ENCODE measurements around the gene TTF2. TPM values are rescaled to one million over a fixed set of nuclear protein-coding genes. Genes with fewer than 3 reads are reported as not detected.

The TTF2 gene
- total RNA-seq, 1 experiment from 2014 or later, result 31.9 TPM

DNA sequence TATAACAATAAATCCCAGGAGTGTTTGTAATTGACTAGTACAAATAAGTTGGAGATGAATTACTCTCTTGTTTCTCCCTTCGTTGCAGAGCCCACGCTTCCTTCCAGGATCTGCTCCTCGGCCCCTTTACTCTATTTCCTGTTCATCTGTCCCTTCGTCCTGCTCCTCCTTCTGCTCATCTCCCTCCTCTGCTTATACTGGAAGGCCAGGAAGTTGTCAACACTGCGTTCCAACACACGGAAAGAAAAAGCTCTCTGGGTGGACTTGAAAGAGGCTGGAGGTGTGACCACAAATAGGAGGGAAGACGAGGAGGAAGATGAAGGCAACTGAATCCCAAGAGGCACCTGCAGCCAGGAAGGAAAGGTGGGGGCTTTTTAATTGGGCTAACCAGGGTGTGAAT lies 26.4 kb upstream of the TTF2 start:
- no peaks in the 10 kb centered on the region for H3K36me3 Mint-ChIP-seq (ENCODE audit: insufficient read depth, unreplicated experiment)
- no peaks in the 10 kb centered on the region for H3K9me3 Mint-ChIP-seq (ENCODE audit: unreplicated experiment)
- ChIA-PET POLR2A (no interaction called here), CTCF (no interaction called here)
- no peaks in the 10 kb centered on the region for H3K27me3 Mint-ChIP-seq (ENCODE audit: insufficient read depth, unreplicated experiment)
- intact Hi-C loops (cut with micrococcal nuclease; ENCODE audit: unreplicated experiment), result no loop called here
- no peaks in the 10 kb centered on the region for H3K27me3 ChIP-seq (replicated peaks; ENCODE audit: control insufficient read depth, insufficient read depth, low read length)
- no peak for TF ChIP-seq CTCF (IDR thresholded peaks at IDR 0.05; ENCODE audit: insufficient read depth in 1 of 2, low read depth in 1 of 2, low read length in 1 of 2, severe bottlenecking in 1 of 2, unreplicated experiment in 1 of 2)
- no peak overlapping the region for H3K4me3 Mint-ChIP-seq (ENCODE audit: unreplicated experiment)
- BruUV-seq (replicated peaks), result no TSS peak
- DNase-seq, result no peak
- no peak overlapping the region for H3K4me3 ChIP-seq (ENCODE audit: low read depth, low read length)
- no peaks in the 10 kb centered on the region for H3K36me3 ChIP-seq (ENCODE audit: control insufficient read depth, insufficient read depth, low read length)
- H3K4me1 Mint-ChIP-seq (ENCODE audit: low read depth, unreplicated experiment), result no peaks in the 10 kb centered on the region
- H3K4me1 ChIP-seq, result 0 out of 2 replicates have a peak, but pooled peaks cover 5% of the 10 kb centered on the region
- no peaks in the 10 kb centered on the region for H3K9me3 ChIP-seq
- H3K27ac Mint-ChIP-seq (ENCODE audit: unreplicated experiment), result no peak overlapping the region

GRCh38 chr1:117034791-117035290 lies 25.3 kb upstream of the TTF2 start:
- Mint-ChIP-seq H3K27ac (ENCODE audit: unreplicated experiment) (no peak overlapping the region), H3K4me3 (ENCODE audit: unreplicated experiment) (no peak overlapping the region), H3K4me1 (ENCODE audit: low read depth, unreplicated experiment) (no peaks in the 10 kb centered on the region), H3K9me3 (ENCODE audit: unreplicated experiment) (no peaks in the 10 kb centered on the region), H3K27me3 (ENCODE audit: insufficient read depth, unreplicated experiment) (no peaks in the 10 kb centered on the region), H3K36me3 (ENCODE audit: insufficient read depth, unreplicated experiment) (no peaks in the 10 kb centered on the region)
- ChIA-PET CTCF (no interaction called here), POLR2A (no interaction called here)
- no peaks in the 10 kb centered on the region for H3K27me3 ChIP-seq (replicated peaks; ENCODE audit: control insufficient read depth, insufficient read depth, low read length)
- no peaks in the 10 kb centered on the region for H3K36me3 ChIP-seq (ENCODE audit: control insufficient read depth, insufficient read depth, low read length)
- intact Hi-C loops (cut with micrococcal nuclease; ENCODE audit: unreplicated experiment), result no loop called here
- H3K4me3 ChIP-seq (ENCODE audit: low read depth, low read length), result no peak overlapping the region
- H3K9me3 ChIP-seq, result no peaks in the 10 kb centered on the region
- H3K4me1 ChIP-seq, result 0 out of 2 replicates have a peak, but pooled peaks cover under 1% of the 10 kb centered on the region
- no peak for DNase-seq
- TF ChIP-seq CTCF (IDR thresholded peaks at IDR 0.05; ENCODE audit: insufficient read depth in 1 of 2, low read depth in 1 of 2, low read length in 1 of 2, severe bottlenecking in 1 of 2, unreplicated experiment in 1 of 2), result no peak
- BruUV-seq (replicated peaks), result no TSS peak

GRCh38 chr1:117036018-117036461 lies 24.1 kb upstream of the TTF2 start:
- peak; percentile 7 to 33 for DNase-seq
- Histone ChIP-seq H3K27me3 (replicated peaks; ENCODE audit: control insufficient read depth, insufficient read depth, low read length) (no peaks in the 10 kb centered on the region), H3K4me1 (no peaks in the 10 kb centered on the region), H3K9me3 (no peaks in the 10 kb centered on the region), H3K36me3 (ENCODE audit: control insufficient read depth, insufficient read depth, low read length) (no peaks in the 10 kb centered on the region), H3K4me3 (ENCODE audit: low read depth, low read length) (no peak overlapping the region)
- Mint-ChIP-seq H3K4me1 (ENCODE audit: low read depth, unreplicated experiment) (no peaks in the 10 kb centered on the region), H3K36me3 (ENCODE audit: insufficient read depth, unreplicated experiment) (no peaks in the 10 kb centered on the region), H3K27ac (ENCODE audit: unreplicated experiment) (no peak overlapping the region), H3K27me3 (ENCODE audit: insufficient read depth, unreplicated experiment) (no peaks in the 10 kb centered on the region), H3K9me3 (ENCODE audit: unreplicated experiment) (no peaks in the 10 kb centered on the region), H3K4me3 (ENCODE audit: unreplicated experiment) (no peak overlapping the region)
- CTCF ChIA-PET, result no interaction called here
- POLR2A ChIA-PET, result no interaction called here
- no peak for TF ChIP-seq CTCF (IDR thresholded peaks at IDR 0.05; ENCODE audit: insufficient read depth in 1 of 2, low read depth in 1 of 2, low read length in 1 of 2, severe bottlenecking in 1 of 2, unreplicated experiment in 1 of 2)
- no TSS peak for BruUV-seq (replicated peaks)
- intact Hi-C loops (cut with micrococcal nuclease; ENCODE audit: unreplicated experiment), result no loop called here

All from Caco-2 (cell line).